Suppressor macrophage treated with lipopolysaccharide for 1 hour (primary cell): ENCODE data around the gene CADM1.
"Not testable (repeated sequence)": the region's sequence is repeated elsewhere in the genome, so short reads cannot be mapped to it uniquely, and the experiment has no call there.

ENCODE experiments used
- DNase-seq, 3 donors: peaks; one replicate each; pipeline ENCODE4 v3.0.0-alpha.2; 2020 to 2022

The CADM1 gene

DNA sequence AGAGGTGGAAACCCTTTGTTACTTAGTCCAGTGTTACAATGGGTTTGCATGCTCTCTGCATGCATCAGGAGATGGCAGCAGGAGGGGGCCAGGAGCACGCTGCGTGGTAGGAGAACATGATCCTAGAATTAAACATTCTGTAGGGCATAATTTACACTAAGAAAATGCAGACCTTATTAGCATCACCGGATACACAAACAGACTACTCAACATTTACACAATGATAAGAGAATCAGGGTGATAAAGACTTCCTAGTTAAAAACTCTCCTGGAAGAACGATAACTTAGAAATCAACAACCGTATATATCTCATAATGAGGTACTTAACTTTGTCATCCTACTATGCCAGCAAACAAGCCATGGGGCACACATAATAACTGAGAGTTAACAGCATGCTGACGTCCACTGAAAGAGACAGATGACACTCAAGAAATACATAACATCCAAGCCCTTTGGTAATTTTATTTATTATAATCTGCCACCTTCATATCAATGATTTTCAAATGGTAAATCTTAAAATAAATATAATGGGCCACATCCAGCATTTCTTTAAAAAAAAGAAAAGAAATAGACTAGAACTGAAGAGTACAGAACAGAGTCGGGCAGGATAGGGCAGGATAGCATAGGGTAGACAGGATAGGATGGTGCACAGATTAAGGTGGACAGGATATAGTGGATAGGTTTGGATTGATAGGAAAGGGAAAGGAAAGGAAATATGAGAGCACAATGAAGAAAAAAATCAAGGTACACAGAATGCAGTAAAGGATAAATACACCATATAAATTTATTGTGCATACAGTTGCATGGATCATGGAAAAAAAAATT, 27.5 kb downstream of the CADM1 start:
- DNase-seq, result no peak

- no peak for DNase-seq
These were observed 28.7 kb downstream of the CADM1 start for GRCh38 chr11:115475564-115475963.

- DNase-seq, result not testable (repeated sequence)
These were observed 29.9 kb downstream of the CADM1 start for GRCh38 chr11:115474306-115474705.

GRCh38 chr11:115473167-115473566, 31.0 kb downstream of the CADM1 start:
- no peak for DNase-seq

- DNase-seq, result peak in 2 of 3 donors; percentile 0 to 7
These were observed 32.8 kb downstream of the CADM1 start for GRCh38 chr11:115471367-115471766.

DNA sequence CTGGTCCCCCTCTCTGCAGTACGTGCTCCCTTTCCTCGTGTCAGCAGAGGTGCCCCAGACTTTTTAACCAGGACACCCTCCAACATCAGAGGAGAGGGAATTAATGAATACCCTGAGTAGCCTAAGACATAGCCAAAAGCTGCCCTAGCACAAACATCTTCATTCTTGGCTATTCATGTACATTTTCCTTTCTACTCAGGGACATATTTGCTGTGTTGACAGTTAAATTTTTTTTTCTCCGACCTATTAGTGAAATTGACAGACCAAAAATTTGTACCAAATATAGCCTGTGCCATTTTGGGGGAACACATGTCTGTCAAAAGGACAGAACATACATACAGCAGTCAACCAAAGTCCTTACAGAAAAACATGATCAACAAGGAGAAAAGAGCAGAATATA, 33.3 kb downstream of the CADM1 start:
- DNase-seq, result no peak

- DNase-seq, result peak in 2 of 3 donors; percentile 50 to 51
These were observed 34.9 kb downstream of the CADM1 start for GRCh38 chr11:115469361-115469760.

GRCh38 chr11:115466122-115466521, 38.1 kb downstream of the CADM1 start:
- no peak for DNase-seq

- DNase-seq, result no peak
These were observed 39.9 kb downstream of the CADM1 start for GRCh38 chr11:115464269-115464668.

GRCh38 chr11:115463606-115464005, 40.6 kb downstream of the CADM1 start:
- DNase-seq, result no peak

GRCh38 chr11:115462757-115463156, 41.5 kb downstream of the CADM1 start:
- no peak for DNase-seq

DNA sequence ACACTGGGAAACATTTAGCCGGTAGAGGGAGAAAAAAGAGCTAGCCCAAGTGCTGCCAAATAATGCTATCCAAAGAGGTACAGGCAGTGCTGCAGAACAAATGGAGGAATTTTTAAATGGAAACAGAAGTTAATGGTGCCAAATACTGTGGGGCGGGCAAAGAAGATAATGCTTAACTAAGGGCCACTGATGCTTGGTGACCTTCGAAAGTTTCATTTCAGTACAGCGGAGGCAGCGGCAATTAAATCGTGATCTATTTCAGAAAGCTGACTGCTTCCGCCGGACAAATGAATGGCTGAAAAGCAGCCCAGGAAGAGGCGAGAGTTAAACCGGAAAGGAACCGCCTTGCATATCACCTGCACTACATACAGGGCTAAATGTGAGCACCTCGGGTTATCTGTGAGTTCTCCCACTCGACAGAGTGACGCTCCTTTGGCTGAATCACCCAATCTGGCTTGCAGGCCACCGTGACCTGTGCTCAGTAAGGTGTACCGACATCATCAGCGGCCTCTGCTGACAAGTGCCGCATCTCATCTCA, 42.1 kb downstream of the CADM1 start:
- no peak for DNase-seq

DNA sequence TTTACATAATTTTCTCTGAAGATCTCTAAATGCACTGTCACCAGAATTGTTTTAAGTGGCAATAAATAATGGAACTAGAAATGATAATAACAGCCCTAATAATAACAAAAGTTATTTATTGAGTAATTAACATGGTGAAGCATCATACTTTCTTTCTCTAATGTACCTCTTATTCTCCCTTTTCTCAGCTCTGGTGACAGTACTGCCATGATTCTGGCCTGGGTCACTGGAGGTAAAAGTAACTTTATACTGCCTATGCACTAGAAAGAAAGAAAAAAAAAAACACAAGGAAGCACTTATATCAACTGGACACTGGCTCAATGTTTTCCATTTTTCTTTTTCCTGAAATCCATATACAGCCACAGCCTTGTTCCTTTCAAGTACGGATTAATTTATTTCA, 43.7 kb downstream of the CADM1 start:
- no peak for DNase-seq

- DNase-seq, result no peak
These were observed 44.7 kb downstream of the CADM1 start for GRCh38 chr11:115459563-115459962.

- DNase-seq, result no peak
These were observed 45.3 kb downstream of the CADM1 start for GRCh38 chr11:115458877-115459276.

GRCh38 chr11:115456019-115456418, 48.2 kb downstream of the CADM1 start:
- DNase-seq, result no peak

DNA sequence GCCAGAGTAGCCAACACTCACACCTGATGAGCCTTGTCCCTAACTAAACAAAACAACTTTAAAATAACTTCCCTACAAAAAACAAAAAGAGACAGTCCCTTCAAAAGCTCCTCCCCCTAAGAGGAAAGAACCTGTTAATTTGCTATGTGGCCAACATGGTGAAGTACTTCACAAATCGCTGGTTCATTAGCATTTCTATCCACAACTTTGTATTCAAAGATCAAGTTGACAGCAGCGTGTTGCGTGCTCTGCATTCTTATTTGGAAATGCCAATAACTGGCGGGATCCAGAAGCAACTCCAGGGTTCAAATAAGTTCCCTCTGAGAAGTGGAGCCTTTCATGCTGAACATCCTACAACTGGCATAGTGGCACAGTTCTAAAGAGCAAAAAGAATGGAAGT, 48.6 kb downstream of the CADM1 start:
- no peak for DNase-seq

- DNase-seq, result no peak
These were observed 49.7 kb downstream of the CADM1 start for GRCh38 chr11:115454525-115454924.

- DNase-seq, result no peak
These were observed 50.3 kb downstream of the CADM1 start for GRCh38 chr11:115453693-115454490.

DNA sequence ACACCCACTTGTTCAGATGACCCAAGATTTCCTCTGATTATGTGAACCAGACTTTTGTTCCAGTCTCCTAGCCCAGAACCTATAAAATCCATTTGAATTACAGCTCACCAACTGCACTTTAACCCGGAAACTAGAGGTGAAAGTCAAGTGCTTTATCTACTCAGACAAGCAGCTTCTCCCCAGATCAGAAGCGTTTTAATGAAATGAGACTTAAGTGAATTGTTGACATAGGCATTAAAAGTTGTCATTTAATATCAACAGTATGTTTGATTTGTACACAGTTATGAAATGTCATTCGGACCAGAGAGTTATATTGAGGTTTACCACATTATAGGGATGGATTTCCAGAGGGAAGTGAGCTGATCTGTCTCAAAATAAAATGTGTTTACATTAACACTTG, 52.0 kb downstream of the CADM1 start:
- no peak for DNase-seq

- no peak for DNase-seq
These were observed 53.7 kb downstream of the CADM1 start for GRCh38 chr11:115450519-115450918.

GRCh38 chr11:115447273-115447864, 56.8 kb downstream of the CADM1 start:
- no peak for DNase-seq

GRCh38 chr11:115446214-115446613, 58.0 kb downstream of the CADM1 start:
- no peak for DNase-seq
